AG04449 (cell line): ENCODE data around the gene SRBD1.
A peak's percentile ranks its signal among the peaks of the same experiment; 100 is the strongest.

Source experiments
- CTCF ChIA-PET: fragments of 350-600 bp; formaldehyde crosslinking; extraction: SDS; loops from one replicate; lab custom pipeline; 2021; ENCODE audit warnings: antibody characterized with exemption; lab: Yijun Ruan, JAX
- POLR2A ChIA-PET: fragments of 400-600, 350-600 bp; formaldehyde crosslinking; extraction: SDS; loops from one replicate; lab custom pipeline; 2020; ENCODE audit warnings: antibody characterized with exemption, inconsistent platforms; lab: Yijun Ruan, JAX
- DNase-seq: peaks from one replicate; pipeline ENCODE4 v3.0.0-alpha.2; 2010; ENCODE audit warnings: low read depth, low spot score
- H3K4me3 ChIP-seq: 2 replicates; pipeline ENCODE4 v1.5.1; 2011; ENCODE audit warnings: low read depth, mild to moderate bottlenecking, control low read depth, low read length
- TF ChIP-seq, protein P1 (sequence below): IDR thresholded peaks from one replicate; pipeline ENCODE4 v1.5.1; 2011; ENCODE audit warnings: mild to moderate bottlenecking, moderate library complexity, low read length, control low read depth, inconsistent platforms; ENCODE audit not compliant: insufficient read depth; ENCODE audit errors: missing control alignments

The SRBD1 gene

DNA sequence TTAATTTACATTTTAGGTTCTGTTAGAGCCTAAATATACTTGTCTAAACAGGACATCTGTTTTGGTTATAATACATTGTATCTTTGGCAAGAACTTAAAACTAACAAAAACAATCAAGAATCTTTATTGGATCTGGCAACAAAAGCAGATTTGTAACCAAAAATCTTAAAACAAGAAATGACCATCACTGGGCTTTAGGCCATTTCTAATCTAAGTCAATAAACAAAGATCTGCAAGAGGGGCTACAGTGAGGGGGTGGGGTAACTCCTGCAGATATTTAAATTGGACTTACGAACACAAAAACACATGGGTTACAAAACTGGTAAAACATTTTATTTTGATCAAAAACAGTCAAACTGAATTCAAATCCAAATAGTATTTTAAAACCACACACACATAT lies 77.3 kb downstream of the SRBD1 start:
- no peak overlapping the region for H3K4me3 ChIP-seq
- TF ChIP-seq, protein P1, sequence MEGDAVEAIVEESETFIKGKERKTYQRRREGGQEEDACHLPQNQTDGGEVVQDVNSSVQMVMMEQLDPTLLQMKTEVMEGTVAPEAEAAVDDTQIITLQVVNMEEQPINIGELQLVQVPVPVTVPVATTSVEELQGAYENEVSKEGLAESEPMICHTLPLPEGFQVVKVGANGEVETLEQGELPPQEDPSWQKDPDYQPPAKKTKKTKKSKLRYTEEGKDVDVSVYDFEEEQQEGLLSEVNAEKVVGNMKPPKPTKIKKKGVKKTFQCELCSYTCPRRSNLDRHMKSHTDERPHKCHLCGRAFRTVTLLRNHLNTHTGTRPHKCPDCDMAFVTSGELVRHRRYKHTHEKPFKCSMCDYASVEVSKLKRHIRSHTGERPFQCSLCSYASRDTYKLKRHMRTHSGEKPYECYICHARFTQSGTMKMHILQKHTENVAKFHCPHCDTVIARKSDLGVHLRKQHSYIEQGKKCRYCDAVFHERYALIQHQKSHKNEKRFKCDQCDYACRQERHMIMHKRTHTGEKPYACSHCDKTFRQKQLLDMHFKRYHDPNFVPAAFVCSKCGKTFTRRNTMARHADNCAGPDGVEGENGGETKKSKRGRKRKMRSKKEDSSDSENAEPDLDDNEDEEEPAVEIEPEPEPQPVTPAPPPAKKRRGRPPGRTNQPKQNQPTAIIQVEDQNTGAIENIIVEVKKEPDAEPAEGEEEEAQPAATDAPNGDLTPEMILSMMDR, result no peak
- POLR2A ChIA-PET, result no interaction called here
- peak; percentile 12 for DNase-seq
- CTCF ChIA-PET, result no interaction called here

DNA sequence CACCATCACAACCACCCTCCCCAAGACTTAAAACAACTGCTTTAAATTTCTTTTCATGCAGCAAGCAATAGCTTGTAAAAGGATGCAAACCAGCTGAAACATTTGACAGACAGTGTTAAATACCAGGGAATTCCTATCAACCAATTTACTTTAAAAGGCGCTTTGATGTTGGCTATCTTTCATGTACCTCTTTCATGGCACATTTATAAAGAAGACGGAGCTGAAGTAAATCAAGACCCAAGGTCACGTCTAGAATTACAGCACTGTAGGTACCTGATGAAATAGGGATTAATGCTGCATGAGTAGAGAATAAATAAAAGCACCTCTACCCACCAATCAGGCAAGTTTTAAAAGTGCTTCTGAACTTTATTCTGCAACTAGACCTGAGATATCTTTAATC lies 78.9 kb downstream of the SRBD1 start:
- ChIA-PET POLR2A (no interaction called here), CTCF (interaction anchor here (0.9 kb wide), 1 partner anchor 17 kb away, joined by 4 read pairs; no protein-coding TSS in a partner anchor)
- TF ChIP-seq, protein P1, result no peak
- H3K4me3 ChIP-seq, result no peak overlapping the region
- no peak for DNase-seq

DNA sequence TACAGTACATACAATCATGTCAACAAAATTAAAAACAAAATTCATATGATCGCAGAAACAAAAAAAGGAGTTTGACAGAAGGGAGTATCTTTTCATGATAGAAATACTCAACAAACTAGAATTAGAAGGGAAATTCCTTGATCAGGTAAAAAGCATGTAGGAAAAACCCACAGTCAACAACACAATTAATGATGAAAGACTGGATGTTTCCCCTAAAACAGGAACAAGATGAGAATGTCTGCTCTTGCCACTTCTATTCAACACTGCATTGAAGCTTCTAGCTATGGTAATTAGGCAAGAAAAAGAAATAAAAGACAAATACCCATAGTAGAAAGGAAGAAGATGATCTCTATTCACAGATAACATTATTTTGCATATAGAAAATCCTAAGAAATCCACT lies 87.1 kb downstream of the SRBD1 start:
- no peak for DNase-seq
- no peak overlapping the region for H3K4me3 ChIP-seq
- ChIA-PET POLR2A (no interaction called here), CTCF (interaction anchor here (0.6 kb wide), 1 partner anchor 545 kb away, joined by 3 read pairs; no protein-coding TSS in a partner anchor)
- TF ChIP-seq, protein P1, result no peak

DNA sequence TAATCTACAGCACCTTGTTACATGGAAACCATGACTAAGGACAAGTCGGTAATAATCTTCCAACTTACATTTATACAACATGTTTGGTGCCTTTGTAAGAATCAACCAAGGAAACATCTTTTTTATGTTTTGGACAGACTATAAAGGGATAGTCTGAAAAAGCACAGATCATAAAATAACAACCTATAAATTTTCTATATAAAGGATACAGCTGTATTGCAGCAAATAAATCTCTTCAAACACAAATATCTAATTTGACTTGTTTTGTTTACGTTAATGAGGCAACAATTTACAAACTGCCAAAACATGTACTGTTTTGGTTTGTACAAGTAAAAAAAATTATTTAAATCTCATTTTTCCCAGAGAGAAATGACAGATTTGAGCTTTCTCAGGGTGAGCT lies 92.5 kb downstream of the SRBD1 start:
- TF ChIP-seq, protein P1, result no peak
- POLR2A ChIA-PET, result no interaction called here

DNA sequence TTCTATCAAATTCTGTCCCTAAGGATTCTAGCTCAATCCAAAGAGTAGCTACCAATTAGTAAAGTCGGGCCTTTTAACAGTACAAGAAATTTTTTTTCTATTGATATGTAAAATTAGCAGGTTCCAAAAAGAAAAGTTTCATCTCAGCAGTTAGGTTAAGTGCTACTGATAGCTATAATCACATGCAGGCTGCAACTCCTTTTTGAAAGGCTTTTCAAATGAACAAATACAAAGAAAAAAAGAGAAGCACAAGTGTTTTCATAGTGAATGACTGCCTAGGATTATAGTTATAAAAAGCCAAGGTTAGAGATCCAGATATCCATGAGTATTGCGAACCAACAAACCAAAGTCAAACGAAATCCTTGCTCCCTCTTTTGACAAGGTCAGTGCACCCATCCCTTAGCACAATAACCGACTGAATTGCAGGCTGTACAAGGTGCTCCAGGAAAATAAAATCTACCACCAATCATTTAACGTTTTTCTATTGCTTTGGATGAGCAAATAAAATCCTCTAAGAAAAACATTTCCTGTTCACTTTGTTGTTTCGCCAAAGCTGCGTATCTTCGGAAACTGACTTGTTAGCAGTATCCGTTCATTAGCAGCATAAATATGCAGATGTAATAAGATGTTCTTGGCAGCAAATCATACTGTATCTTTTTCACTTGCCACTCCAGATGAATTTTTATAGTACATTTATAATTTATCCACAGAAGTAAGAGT lies 100.2 kb downstream of the SRBD1 start:
- ChIA-PET POLR2A (no interaction called here), CTCF (interaction anchor here (1.2 to 1.8 kb wide), 4 partner anchors 15 to 529 kb away, joined by 3 to 8 read pairs (median 4); no protein-coding TSS in a partner anchor)
- H3K4me3 ChIP-seq, result no peak overlapping the region
- TF ChIP-seq, protein P1, result no peak
- DNase-seq, result no peak

More for the DNA sequence above, 92.5 kb downstream of the SRBD1 start:
- CTCF ChIA-PET, result no interaction called here
- no peak for DNase-seq
- H3K4me3 ChIP-seq, result no peak overlapping the region

DNA sequence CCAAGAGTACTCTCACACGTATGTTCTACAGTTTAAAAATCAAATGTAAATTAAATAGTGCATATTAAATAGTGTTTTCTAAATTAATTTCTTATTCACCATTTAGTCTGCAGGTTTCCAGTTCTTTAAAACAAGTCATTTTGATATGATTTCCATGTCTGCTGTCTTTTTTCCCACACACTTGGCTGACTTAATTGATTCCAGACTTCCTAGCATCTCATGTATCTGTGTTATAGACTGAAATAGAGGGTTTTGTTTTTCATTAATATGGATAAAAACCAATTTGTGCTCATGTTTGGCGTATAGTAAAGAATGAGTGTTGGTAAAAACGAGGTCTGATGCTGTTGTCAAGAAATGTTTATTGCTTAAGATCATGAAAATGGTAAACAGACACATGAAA lies 104.3 kb downstream of the SRBD1 start:
- ChIA-PET POLR2A (no interaction called here), CTCF (interaction anchor here (0.7 to 3.1 kb wide), 3 partner anchors 10 to 525 kb away, joined by 3 to 9 read pairs (median 6); no protein-coding TSS in a partner anchor)
- DNase-seq, result no peak

More for the DNA sequence above, 104.3 kb downstream of the SRBD1 start:
- TF ChIP-seq, protein P1, result no peak
- H3K4me3 ChIP-seq, result no peak overlapping the region
